SIG-M5 (cell line): ENCODE results near the gene HSPH1.
"Not testable (repeated sequence)": the region's sequence is repeated elsewhere in the genome, so short reads cannot be mapped to it uniquely, and the experiment has no call there.

Experiments
- DNase-seq: peaks from one replicate; lab custom pipeline; 2025; lab: John Stamatoyannopoulos, UW

The HSPH1 gene

GRCh38 chr13:31177813-31178495 is 16.2 kb upstream of the HSPH1 start:
- not testable (repeated sequence) for DNase-seq

GRCh38 chr13:31175847-31176532 is 14.3 kb upstream of the HSPH1 start:
- no peak for DNase-seq

- DNase-seq: no peak
Measured at GRCh38 chr13:31174018-31174417, 12.3 kb upstream of the HSPH1 start.

- no peak for DNase-seq
Measured at GRCh38 chr13:31172535-31172934, 10.8 kb upstream of the HSPH1 start.

GRCh38 chr13:31172001-31172400 is 10.3 kb upstream of the HSPH1 start:
- DNase-seq: no peak

- no peak for DNase-seq
Measured at GRCh38 chr13:31168736-31169135, 7.0 kb upstream of the HSPH1 start.

GRCh38 chr13:31168166-31168565 is 6.5 kb upstream of the HSPH1 start:
- DNase-seq: no peak

GRCh38 chr13:31167490-31167889 is 5.8 kb upstream of the HSPH1 start:
- no peak for DNase-seq

GRCh38 chr13:31166591-31166990 is 4.9 kb upstream of the HSPH1 start:
- DNase-seq: no peak

GRCh38 chr13:31162151-31163008 is 676 bp upstream of the HSPH1 start:
- DNase-seq: peak; percentile 94

- peak; percentile 35 for DNase-seq
Measured at GRCh38 chr13:31160857-31161556, 697 bp downstream of the HSPH1 start.

GRCh38 chr13:31159306-31159705 is 2.4 kb downstream of the HSPH1 start:
- no peak for DNase-seq

- DNase-seq: no peak
Measured at GRCh38 chr13:31154939-31155338, 6.8 kb downstream of the HSPH1 start.

GRCh38 chr13:31151837-31152236 is 9.9 kb downstream of the HSPH1 start:
- no peak for DNase-seq

- no peak for DNase-seq
Measured at GRCh38 chr13:31150315-31150985, 11.3 kb downstream of the HSPH1 start.

- DNase-seq: no peak
Measured at GRCh38 chr13:31149604-31150003, 12.1 kb downstream of the HSPH1 start.

GRCh38 chr13:31145417-31145816 is 16.3 kb downstream of the HSPH1 start:
- no peak for DNase-seq

GRCh38 chr13:31138515-31138914 is 23.2 kb downstream of the HSPH1 start:
- DNase-seq: no peak

- DNase-seq: no peak
Measured at GRCh38 chr13:31136724-31137123, 25.0 kb downstream of the HSPH1 start.

- no peak for DNase-seq
Measured at GRCh38 chr13:31134039-31134711, 27.5 kb downstream of the HSPH1 start.

GRCh38 chr13:31133621-31134020 is 28.1 kb downstream of the HSPH1 start:
- DNase-seq: no peak
